Peyer's patch (tissue), 4 donors: ENCODE results near the gene HTR7. TPM values are rescaled to one million over a fixed set of nuclear protein-coding genes. Genes with fewer than 3 reads are reported as not detected.

Source experiments
- DNase-seq, 3 donors: peaks; one replicate each; pipeline ENCODE4 v3.0.0-alpha.2; 2017 to 2019
- H3K27ac ChIP-seq, 4 donors: fragments of 200-600 bp; sonication (generic); one replicate each; pipeline ENCODE4 v1.5.1; 2016 to 2019
- H3K27me3 ChIP-seq, 2 donors: fragments of 200-600 bp; sonication (generic); one replicate each; pipeline ENCODE4 v1.5.1; 2019
- H3K36me3 ChIP-seq, 3 donors: fragments of 200-600 bp; sonication (generic); one replicate each; pipeline ENCODE4 v1.5.1; 2016 to 2019
- H3K4me1 ChIP-seq, 4 donors: fragments of 200-600 bp; sonication (generic); one replicate each; pipeline ENCODE4 v1.5.1; 2016 to 2019
- H3K4me3 ChIP-seq, 4 donors: fragments of 200-600 bp; sonication (generic); 1 replicate in 3 of 4; 2 replicates in 1 of 4; pipeline ENCODE4 v1.5.1; 2016 to 2019; ENCODE audit warnings: mild to moderate bottlenecking in 1 of 4
- H3K9me3 ChIP-seq, 4 donors: fragments of 200-600 bp; sonication (generic); one replicate each; pipeline ENCODE4 v1.5.1; 2016 to 2019; ENCODE audit warnings: mild to moderate bottlenecking in 1 of 4
- POLR2A ChIP-seq, 2 donors: fragments of 450-650 bp; IDR thresholded peaks; one replicate each; pipeline ENCODE4 v1.5.1; 2017; ENCODE audit warnings: antibody characterized with exemption in 2 of 2, mild to moderate bottlenecking in 2 of 2, moderate library complexity in 2 of 2
- total RNA-seq, 4 donors: library from RNA; depleted of rRNA; stranded (reverse); fragments of >200 nt; gene quantifications; one replicate each; pipeline ENCODE4 v1.1.0, GENCODE V29; 2016
- TF ChIP-seq, protein P1 (sequence below), 6 experiments: fragments of 450-650 bp in 4 of 6; fragments of 200-600 bp in 2 of 6; sonication (generic) in 1 of 6; IDR thresholded peaks; one replicate each; pipeline ENCODE4 v1.5.1; 2017 to 2019; ENCODE audit warnings: antibody characterized with exemption in 6 of 6, mild to moderate bottlenecking in 3 of 6, moderate library complexity in 1 of 6

HTR7 gene
- total RNA-seq, 4 donors from 2014 or later = 0.35 to 9.1 (median 0.85) TPM

- no peaks in the 10 kb centered on the region for H3K9me3 ChIP-seq
- H3K27me3 ChIP-seq = no peaks in the 10 kb centered on the region
- no peak overlapping the region for H3K27ac ChIP-seq
- DNase-seq = no peak
- TF ChIP-seq, protein P1, sequence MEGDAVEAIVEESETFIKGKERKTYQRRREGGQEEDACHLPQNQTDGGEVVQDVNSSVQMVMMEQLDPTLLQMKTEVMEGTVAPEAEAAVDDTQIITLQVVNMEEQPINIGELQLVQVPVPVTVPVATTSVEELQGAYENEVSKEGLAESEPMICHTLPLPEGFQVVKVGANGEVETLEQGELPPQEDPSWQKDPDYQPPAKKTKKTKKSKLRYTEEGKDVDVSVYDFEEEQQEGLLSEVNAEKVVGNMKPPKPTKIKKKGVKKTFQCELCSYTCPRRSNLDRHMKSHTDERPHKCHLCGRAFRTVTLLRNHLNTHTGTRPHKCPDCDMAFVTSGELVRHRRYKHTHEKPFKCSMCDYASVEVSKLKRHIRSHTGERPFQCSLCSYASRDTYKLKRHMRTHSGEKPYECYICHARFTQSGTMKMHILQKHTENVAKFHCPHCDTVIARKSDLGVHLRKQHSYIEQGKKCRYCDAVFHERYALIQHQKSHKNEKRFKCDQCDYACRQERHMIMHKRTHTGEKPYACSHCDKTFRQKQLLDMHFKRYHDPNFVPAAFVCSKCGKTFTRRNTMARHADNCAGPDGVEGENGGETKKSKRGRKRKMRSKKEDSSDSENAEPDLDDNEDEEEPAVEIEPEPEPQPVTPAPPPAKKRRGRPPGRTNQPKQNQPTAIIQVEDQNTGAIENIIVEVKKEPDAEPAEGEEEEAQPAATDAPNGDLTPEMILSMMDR (IDR thresholded peaks at IDR 0.05) = no peak
- no peak for TF ChIP-seq POLR2A (IDR thresholded peaks at IDR 0.05)
- no peaks in the 10 kb centered on the region for H3K4me1 ChIP-seq
- H3K36me3 ChIP-seq = no peaks in the 10 kb centered on the region
- no peak overlapping the region for H3K4me3 ChIP-seq
These were observed 123.4 kb downstream of the HTR7 start for GRCh38 chr10:90734415-90734814.

GRCh38 chr10:90732581-90732980, 125.3 kb downstream of the HTR7 start:
- Histone ChIP-seq H3K27ac (no peak overlapping the region), H3K4me1 (no peaks in the 10 kb centered on the region), H3K36me3 (no peaks in the 10 kb centered on the region), H3K4me3 (no peak overlapping the region), H3K27me3 (no peaks in the 10 kb centered on the region), H3K9me3 (no peaks in the 10 kb centered on the region)
- no peak for DNase-seq
- no peak for TF ChIP-seq POLR2A (IDR thresholded peaks at IDR 0.05)
- TF ChIP-seq, protein P1 (IDR thresholded peaks at IDR 0.05) = no peak

DNA sequence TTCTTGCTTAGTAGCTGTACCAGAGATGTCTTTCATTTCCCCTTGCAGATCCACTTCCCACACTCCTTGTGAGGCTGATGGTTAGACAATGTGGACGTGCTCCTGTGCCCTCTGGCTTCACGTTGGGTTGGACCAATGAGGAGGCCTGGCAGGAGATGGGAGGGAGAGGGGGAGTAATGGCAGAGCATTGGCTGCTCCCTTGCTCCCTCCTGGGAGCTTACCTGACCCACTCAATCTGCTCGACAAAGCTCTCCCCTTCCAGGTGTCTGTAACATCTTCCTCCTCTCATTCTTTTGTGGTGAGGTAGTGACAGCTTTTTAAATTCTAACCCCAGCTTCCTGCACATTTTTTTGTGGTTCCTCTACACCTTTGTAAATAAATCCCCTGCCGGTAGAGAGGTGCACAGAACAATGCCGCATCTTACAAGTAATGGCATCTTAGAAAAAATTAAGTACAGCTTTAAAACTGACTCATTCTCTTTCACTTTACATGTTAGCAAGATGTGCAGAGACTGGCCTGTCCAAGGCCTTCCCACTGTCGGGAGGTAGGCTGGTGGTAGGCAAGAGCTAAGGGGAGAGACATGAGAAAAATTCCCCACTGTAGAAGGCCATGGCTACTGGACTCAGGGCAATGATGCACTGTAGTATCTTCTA, 134.3 kb downstream of the HTR7 start:
- H3K4me1 ChIP-seq = no peaks in the 10 kb centered on the region
- H3K27me3 ChIP-seq = no peaks in the 10 kb centered on the region
- no peak overlapping the region for H3K27ac ChIP-seq
- DNase-seq = no peak
- H3K9me3 ChIP-seq = no peaks in the 10 kb centered on the region
- no peaks in the 10 kb centered on the region for H3K36me3 ChIP-seq
- TF ChIP-seq, protein P1 (IDR thresholded peaks at IDR 0.05) = no peak
- no peak for TF ChIP-seq POLR2A (IDR thresholded peaks at IDR 0.05)
- H3K4me3 ChIP-seq = no peak overlapping the region

GRCh38 chr10:90722832-90723231, 135.0 kb downstream of the HTR7 start:
- no peaks in the 10 kb centered on the region for H3K36me3 ChIP-seq
- no peak overlapping the region for H3K27ac ChIP-seq
- no peak for DNase-seq
- no peaks in the 10 kb centered on the region for H3K4me1 ChIP-seq
- no peak for TF ChIP-seq POLR2A (IDR thresholded peaks at IDR 0.05)
- TF ChIP-seq, protein P1 (IDR thresholded peaks at IDR 0.05) = no peak
- no peak overlapping the region for H3K4me3 ChIP-seq
- no peaks in the 10 kb centered on the region for H3K9me3 ChIP-seq
- H3K27me3 ChIP-seq = no peaks in the 10 kb centered on the region

- Histone ChIP-seq H3K27ac (no peak overlapping the region), H3K9me3 (no peaks in the 10 kb centered on the region), H3K4me3 (no peak overlapping the region), H3K27me3 (no peaks in the 10 kb centered on the region), H3K36me3 (no peaks in the 10 kb centered on the region), H3K4me1 (no peaks in the 10 kb centered on the region)
- DNase-seq = no peak
- TF ChIP-seq, protein P1 (IDR thresholded peaks at IDR 0.05) = no peak
- TF ChIP-seq POLR2A (IDR thresholded peaks at IDR 0.05) = no peak
These were observed 139.7 kb downstream of the HTR7 start for GRCh38 chr10:90718182-90718581.

- Histone ChIP-seq H3K9me3 (no peaks in the 10 kb centered on the region), H3K27ac (no peak overlapping the region), H3K36me3 (no peaks in the 10 kb centered on the region), H3K4me3 (no peak overlapping the region), H3K4me1 (no peaks in the 10 kb centered on the region), H3K27me3 (no peaks in the 10 kb centered on the region)
- no peak for DNase-seq
- TF ChIP-seq, protein P1 (IDR thresholded peaks at IDR 0.05) = no peak
- no peak for TF ChIP-seq POLR2A (IDR thresholded peaks at IDR 0.05)
These were observed 145.3 kb downstream of the HTR7 start for GRCh38 chr10:90712529-90712928.
